Spleen (tissue), 7 donors: ENCODE results near the gene RAG2.

Source experiments
- CTCF ChIP-seq, 11 experiments: fragments of 200-600 bp in 7 of 11; fragments of 450-650 bp in 4 of 11; sonication (generic) in 4 of 11; IDR thresholded peaks in 8 of 11; conservative IDR thresholded peaks in 3 of 11; 1 replicate in 7 of 11; 2 replicates in 4 of 11; pipeline versions ENCODE4 v1.4.0 to v1.8.0; 2016 to 2021; ENCODE audit warnings: antibody characterized with exemption in 11 of 11, inconsistent platforms in 4 of 11, mild to moderate bottlenecking in 1 of 11
- POLR2A ChIP-seq, 3 donors: fragments of 450-650 bp; IDR thresholded peaks; one replicate each; pipeline ENCODE4 v1.5.1; 2017; ENCODE audit warnings: antibody characterized with exemption in 3 of 3, mild to moderate bottlenecking in 1 of 3
- POLR2AphosphoS5 ChIP-seq, 3 donors: sonication (generic); formaldehyde crosslinking; IDR thresholded peaks; one replicate each; pipeline ENCODE4 v1.5.1; 2017; ENCODE audit warnings: antibody characterized with exemption in 3 of 3
- donor health status: DM: no; HTN: no; CAD: no; lungs with moderate emphysema.
- donor health status: DM: no; HTN: no; CAD: no.
- donor health status: DM: no; HTN: no; CAD: no.

GRCh38 chr11:36581536-36581935, 16.5 kb downstream of the RAG2 start:
- TF ChIP-seq CTCF (IDR thresholded peaks at IDR 0.05 in 8 of 11, conservative IDR thresholded peaks at IDR 0.05 in 3 of 11) (no peak), POLR2AphosphoS5 (IDR thresholded peaks at IDR 0.05) (no peak), POLR2A (IDR thresholded peaks at IDR 0.05) (no peak)
